SU-DHL-6 (cell line): ENCODE data around the gene ELANE.

Experiments used
- CTCF ChIP-seq: fragments of 200-600 bp; sonication (generic); IDR thresholded peaks from one replicate; pipeline ENCODE4 v1.5.1; 2017; ENCODE audit warnings: antibody characterized with exemption, mild to moderate bottlenecking, low read length, moderate library complexity; ENCODE audit not compliant: insufficient read depth, poor library complexity, severe bottlenecking
- EZH2phosphoT487 ChIP-seq: fragments of 200-600 bp; sonication (generic), shearing (Covaris generic); conservative IDR thresholded peaks from 2 replicates; pipeline ENCODE4 v1.6.1; 2018; ENCODE audit warnings: mild to moderate bottlenecking, antibody characterized with exemption, low read length, moderate library complexity, mixed read lengths

GRCh38 chr19:854549-854948 is 2.4 kb downstream of the ELANE start:
- TF ChIP-seq CTCF (no peak), EZH2phosphoT487 (no peak)
